SIG-M5 treated with dmso at 0.1 percent for 504 hours (cell line): Measurements from ENCODE around the gene ITGA3.

Experiments used
- DNase-seq: peaks from one replicate; lab custom pipeline; 2025; ENCODE audit not compliant: unreplicated experiment; lab: John Stamatoyannopoulos, UW

The ITGA3 gene

GRCh38 chr17:50066995-50067394, 11.1 kb downstream of the ITGA3 start:
- no peak for DNase-seq

GRCh38 chr17:50067996-50068395, 12.1 kb downstream of the ITGA3 start:
- DNase-seq, result no peak

GRCh38 chr17:50070908-50071680, 15.2 kb downstream of the ITGA3 start:
- DNase-seq, result no peak

GRCh38 chr17:50071692-50072091, 15.8 kb downstream of the ITGA3 start:
- DNase-seq, result no peak

GRCh38 chr17:50072130-50072529, 16.2 kb downstream of the ITGA3 start:
- no peak for DNase-seq

- no peak for DNase-seq
Observed at GRCh38 chr17:50072925-50073324, 17.0 kb downstream of the ITGA3 start.

GRCh38 chr17:50074227-50074626, 18.3 kb downstream of the ITGA3 start:
- no peak for DNase-seq

- no peak for DNase-seq
Observed at GRCh38 chr17:50075446-50076032, 19.6 kb downstream of the ITGA3 start.

- no peak for DNase-seq
Observed at GRCh38 chr17:50076221-50076590, 20.3 kb downstream of the ITGA3 start.

- DNase-seq, result no peak
Observed at GRCh38 chr17:50076591-50077235, 20.8 kb downstream of the ITGA3 start.

GRCh38 chr17:50078430-50078829, 22.5 kb downstream of the ITGA3 start:
- no peak for DNase-seq

- DNase-seq, result peak; percentile 24
Observed at GRCh38 chr17:50079334-50080095, 23.6 kb downstream of the ITGA3 start.

- DNase-seq, result no peak
Observed at GRCh38 chr17:50080096-50080480, 24.2 kb downstream of the ITGA3 start.

GRCh38 chr17:50080827-50081226, 24.9 kb downstream of the ITGA3 start:
- no peak for DNase-seq

- no peak for DNase-seq
Observed at GRCh38 chr17:50081757-50082156, 25.8 kb downstream of the ITGA3 start.

- peak; percentile 67 for DNase-seq
Observed at GRCh38 chr17:50087246-50087911, 31.5 kb downstream of the ITGA3 start.

- DNase-seq, result no peak
Observed at GRCh38 chr17:50087912-50088405, 32.0 kb downstream of the ITGA3 start.

- no peak for DNase-seq
Observed at GRCh38 chr17:50088952-50089825, 33.3 kb downstream of the ITGA3 start.

GRCh38 chr17:50090071-50090470, 34.2 kb downstream of the ITGA3 start:
- no peak for DNase-seq
